IMR-90 (cell line): ENCODE data around the gene TSHZ1. TPM values are rescaled to one million over a fixed set of nuclear protein-coding genes. Genes with fewer than 3 reads are reported as not detected.

Experiments
- ATAC-seq: fragments of 200-7000 bp; cut with Tn5 transposase; 2 replicates; pipeline ENCODE4 v1.9.1; 2020; ENCODE audit warnings: low read depth, mild to moderate bottlenecking, moderate library complexity
- BruUV-seq: library from RNA; stranded (reverse); fragments of 400-500 nt; replicated peaks from 2 replicates; lab custom pipeline; 2021; lab: Mats Ljungman, UMichigan
- CTCF ChIA-PET: fragments of 300-600 bp; formaldehyde crosslinking; extraction: SDS; loops from one replicate; lab custom pipeline; 2021; ENCODE audit warnings: antibody characterized with exemption; lab: Yijun Ruan, JAX
- POLR2A ChIA-PET: fragments of 300-600 bp; sonication (Branson Sonifier 250); formaldehyde crosslinking; loops from one replicate; lab custom pipeline; 2022; ENCODE audit warnings: antibody characterized with exemption; ENCODE audit not compliant: unreplicated experiment; lab: Charles Lee
- DNase-seq: peaks from one replicate; pipeline ENCODE4 v3.0.0; 2013
- H2AFZ ChIP-seq: replicated peaks from 2 replicates; pipeline ENCODE3; 2013; ENCODE audit warnings: low read length, mild to moderate bottlenecking; ENCODE audit not compliant: poor library complexity
- H2AK5ac ChIP-seq: 2 replicates; pipeline ENCODE4 v1.6.1; 2013; ENCODE audit warnings: low read depth, low read length, inconsistent platforms
- H2AK9ac ChIP-seq: replicated peaks from 2 replicates; pipeline ENCODE3; 2013; ENCODE audit warnings: mild to moderate bottlenecking, low read depth, low read length, moderate library complexity; ENCODE audit not compliant: poor library complexity
- H2BK120ac ChIP-seq: 2 replicates; pipeline ENCODE4 v1.6.1; 2013; ENCODE audit warnings: low read depth, low read length, inconsistent platforms
- H2BK15ac ChIP-seq: 3 replicates; pipeline ENCODE4 v1.6.1; 2013; ENCODE audit warnings: low read depth, low read length, inconsistent platforms
- H2BK20ac ChIP-seq: 2 replicates; pipeline ENCODE4 v1.6.1; 2013; ENCODE audit warnings: low read depth, mild to moderate bottlenecking, inconsistent platforms, low read length, moderate library complexity
- H2BK5ac ChIP-seq: 2 replicates; pipeline ENCODE4 v1.6.1; 2013; ENCODE audit warnings: mild to moderate bottlenecking, low read depth, low read length, inconsistent platforms; ENCODE audit not compliant: poor library complexity, severe bottlenecking
- H3K14ac ChIP-seq: replicated peaks from 2 replicates; pipeline ENCODE4 v1.6.1; 2013; ENCODE audit warnings: low read depth, low read length, inconsistent platforms
- H3K18ac ChIP-seq: 2 replicates; pipeline ENCODE4 v1.6.1; 2013; ENCODE audit warnings: low read depth, low read length, control low read depth
- H3K23ac ChIP-seq: 2 replicates; pipeline ENCODE4 v1.6.1; 2013; ENCODE audit warnings: low read depth, low read length, inconsistent platforms
- H3K27ac ChIP-seq: 2 replicates; pipeline ENCODE4 v1.5.1; 2013; ENCODE audit warnings: mild to moderate bottlenecking, control low read depth, low read length; ENCODE audit not compliant: insufficient read depth
- H3K27me3 ChIP-seq: 2 replicates; pipeline ENCODE4 v1.6.1; 2013; ENCODE audit warnings: low read length; ENCODE audit not compliant: control insufficient read depth, insufficient read depth
- H3K36me3 ChIP-seq: 2 replicates; pipeline ENCODE4 v1.6.1; 2013; ENCODE audit warnings: low read length, mixed read lengths; ENCODE audit not compliant: control insufficient read depth, insufficient read depth
- H3K4ac ChIP-seq: 2 replicates; pipeline ENCODE4 v1.6.1; 2013; ENCODE audit warnings: low read depth, low read length, inconsistent platforms
- H3K4me1 ChIP-seq: 2 replicates; pipeline ENCODE4 v1.6.1; 2013; ENCODE audit warnings: low read length, mixed read lengths; ENCODE audit not compliant: control insufficient read depth, insufficient read depth
- H3K4me2 ChIP-seq: 2 replicates; pipeline ENCODE4 v1.6.1; 2013; ENCODE audit warnings: low read depth, mild to moderate bottlenecking, control low read depth, low read length, moderate library complexity
- H3K4me3 ChIP-seq: 2 replicates; pipeline ENCODE4 v1.5.1; 2013; ENCODE audit warnings: low read depth, mild to moderate bottlenecking, control low read depth, low read length, moderate library complexity; ENCODE audit not compliant: insufficient read depth
- H3K56ac ChIP-seq: 2 replicates; pipeline ENCODE4 v1.6.1; 2013; ENCODE audit warnings: low read length, inconsistent platforms; ENCODE audit not compliant: insufficient read depth; ENCODE audit errors: extremely low read depth
- H3K79me1 ChIP-seq, 2 experiments: 2 replicates each; pipeline ENCODE4 v1.6.1; 2013; ENCODE audit warnings: low read length in 2 of 2, inconsistent platforms in 1 of 2, low read depth in 1 of 2
- H3K9ac ChIP-seq: 2 replicates; pipeline ENCODE4 v1.6.1; 2013; ENCODE audit warnings: low read depth, low read length, control low read depth
- H3K9me1 ChIP-seq: 2 replicates; pipeline ENCODE4 v1.6.1; 2013; ENCODE audit warnings: low read length, inconsistent platforms; ENCODE audit not compliant: insufficient read depth
- H3K9me3 ChIP-seq: 2 replicates; pipeline ENCODE4 v1.6.1; 2013; ENCODE audit warnings: low read length; ENCODE audit not compliant: control insufficient read depth, insufficient read depth
- H4K20me1 ChIP-seq: 2 replicates; pipeline ENCODE4 v1.6.1; 2013; ENCODE audit warnings: low read length, inconsistent platforms; ENCODE audit not compliant: insufficient read depth
- H4K5ac ChIP-seq: 2 replicates; pipeline ENCODE4 v1.6.1; 2013; ENCODE audit warnings: mild to moderate bottlenecking, low read depth, low read length, control low read depth
- H4K8ac ChIP-seq, 2 experiments: 2 replicates each; pipeline ENCODE4 v1.6.1; 2013; ENCODE audit warnings: low read depth in 2 of 2, low read length in 2 of 2, control low read depth in 1 of 2, inconsistent platforms in 1 of 2
- H4K91ac ChIP-seq: 2 replicates; pipeline ENCODE4 v1.6.1; 2013; ENCODE audit warnings: low read depth, low read length, inconsistent platforms; ENCODE audit not compliant: insufficient read depth
- BHLHE40 ChIP-seq: fragments of 150-350 bp; IDR thresholded peaks from 2 replicates; pipeline ENCODE4 v1.6.1; 2016; ENCODE audit warnings: mild to moderate bottlenecking, low read depth, low read length
- NFE2L2 ChIP-seq: fragments of 150-350 bp; IDR thresholded peaks from 2 replicates; pipeline ENCODE4 v1.6.1; 2016; ENCODE audit warnings: low read depth, mild to moderate bottlenecking, low read length
- RAD21 ChIP-seq: IDR thresholded peaks from 2 replicates; pipeline ENCODE4 v1.6.1; 2012; ENCODE audit warnings: low read length, improper control_type of control experiment
- RCOR1 ChIP-seq: IDR thresholded peaks from 2 replicates; pipeline ENCODE4 v1.6.1; 2012; ENCODE audit warnings: mild to moderate bottlenecking, low read length, improper control_type of control experiment; ENCODE audit not compliant: insufficient replicate concordance
- RFX5 ChIP-seq: IDR thresholded peaks from 2 replicates; pipeline ENCODE4 v1.8.0; 2012; ENCODE audit warnings: low read depth, mild to moderate bottlenecking, low read length, moderate library complexity
- WGBS, 2 experiments: methylation state at CpG; one replicate each; pipeline versions ENCODE4 v1.1.5 to v1.1.7; 2013; ENCODE audit warnings: missing lambda C conversion rate in 2 of 2; ENCODE audit not compliant: insufficient read length in 1 of 2; ENCODE audit errors: extremely low coverage in 2 of 2; 5-methylcytosine and 5-hydroxymethylcytosine counted together
- dilution Hi-C: fragments of 300-500 bp; cut with HindIII; formaldehyde crosslinking; loops from one replicate; pipeline ENCODE4 v1.14.3; 2018; ENCODE audit warnings: low sequenced_read_pairs; ENCODE audit not compliant: unreplicated experiment
- in situ Hi-C: fragments of 300-500 bp; cut with MboI; formaldehyde crosslinking; loops from 3 replicates; pipeline ENCODE4 v1.14.3; 2019; ENCODE audit warnings: low sequenced_read_pairs, inconsistent platforms, mixed read lengths
- intact Hi-C: fragments of 100-400 bp; cut with micrococcal nuclease; formaldehyde crosslinking; loops from 2 replicates; pipeline ENCODE4 v1.10.0; 2022
- polyA plus RNA-seq, 3 experiments: library from polyadenylated mRNA; depleted of rRNA; stranded (reverse); fragments of >200 nt; gene quantifications; 2 replicates each; pipeline ENCODE4 v1.2.3, GENCODE V29; 2012; ENCODE audit warnings: low replicate concordance in 1 of 3
- total RNA-seq: library from RNA; depleted of rRNA; stranded (reverse); fragments of >200 nt; gene quantifications from 2 replicates; pipeline ENCODE4 v1.2.3, GENCODE V29; 2012
- TF ChIP-seq, protein P1 (sequence below): conservative IDR thresholded peaks from 2 replicates; pipeline ENCODE4 v1.5.1; 2012; ENCODE audit warnings: mild to moderate bottlenecking, low read depth, low read length, improper control_type of control experiment

TSHZ1 gene
- total and polyA plus RNA-seq, 2 of the 4 experiments (the other 2 are of a cell fraction), result 7.1 to 10.0 TPM

- no peak overlapping the region for H2BK15ac ChIP-seq
- no peaks in the 10 kb centered on the region for H3K79me1 ChIP-seq
- CTCF ChIA-PET, result no interaction called here
- H3K27ac ChIP-seq, result no peak overlapping the region
- no peaks in the 10 kb centered on the region for H3K9me3 ChIP-seq
- no peak overlapping the region for H3K4me2 ChIP-seq
- ATAC-seq (no peak), DNase-seq (no peak)
- in situ Hi-C loops, result no loop called here
- H2AFZ ChIP-seq, result no peak overlapping the region
- H3K9me1 ChIP-seq, result no peaks in the 10 kb centered on the region
- peaks cover 3% of the 10 kb centered on the region for H3K27me3 ChIP-seq
- H2BK20ac ChIP-seq, result no peak overlapping the region
- no peak overlapping the region for H2AK9ac ChIP-seq
- no peak overlapping the region for H4K5ac ChIP-seq
- H4K20me1 ChIP-seq, result no peaks in the 10 kb centered on the region
- no CpG with 5 or more reads among the region's 8 CpGs for WGBS, 2 experiments
- no peak overlapping the region for H3K23ac ChIP-seq
- no peak overlapping the region for H2BK120ac ChIP-seq
- POLR2A ChIA-PET, result no interaction called here
- no peak overlapping the region for H2AK5ac ChIP-seq
- no peak for TF ChIP-seq NFE2L2
- no peak for TF ChIP-seq RAD21
- no peak for TF ChIP-seq RCOR1
- TF ChIP-seq RFX5, result no peak
- TF ChIP-seq, protein P1, sequence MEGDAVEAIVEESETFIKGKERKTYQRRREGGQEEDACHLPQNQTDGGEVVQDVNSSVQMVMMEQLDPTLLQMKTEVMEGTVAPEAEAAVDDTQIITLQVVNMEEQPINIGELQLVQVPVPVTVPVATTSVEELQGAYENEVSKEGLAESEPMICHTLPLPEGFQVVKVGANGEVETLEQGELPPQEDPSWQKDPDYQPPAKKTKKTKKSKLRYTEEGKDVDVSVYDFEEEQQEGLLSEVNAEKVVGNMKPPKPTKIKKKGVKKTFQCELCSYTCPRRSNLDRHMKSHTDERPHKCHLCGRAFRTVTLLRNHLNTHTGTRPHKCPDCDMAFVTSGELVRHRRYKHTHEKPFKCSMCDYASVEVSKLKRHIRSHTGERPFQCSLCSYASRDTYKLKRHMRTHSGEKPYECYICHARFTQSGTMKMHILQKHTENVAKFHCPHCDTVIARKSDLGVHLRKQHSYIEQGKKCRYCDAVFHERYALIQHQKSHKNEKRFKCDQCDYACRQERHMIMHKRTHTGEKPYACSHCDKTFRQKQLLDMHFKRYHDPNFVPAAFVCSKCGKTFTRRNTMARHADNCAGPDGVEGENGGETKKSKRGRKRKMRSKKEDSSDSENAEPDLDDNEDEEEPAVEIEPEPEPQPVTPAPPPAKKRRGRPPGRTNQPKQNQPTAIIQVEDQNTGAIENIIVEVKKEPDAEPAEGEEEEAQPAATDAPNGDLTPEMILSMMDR, result no peak
- no peak for TF ChIP-seq BHLHE40
- H3K4me3 ChIP-seq, result no peak overlapping the region
- no TSS peak for BruUV-seq
- H3K14ac ChIP-seq, result no peak overlapping the region
- H4K91ac ChIP-seq, result no peak overlapping the region
- H3K18ac ChIP-seq, result no peak overlapping the region
- H4K8ac ChIP-seq, result no peak overlapping the region
- H2BK5ac ChIP-seq, result no peak overlapping the region
- intact Hi-C loops, result no loop called here
- no peak overlapping the region for H3K56ac ChIP-seq
- no peak overlapping the region for H3K9ac ChIP-seq
- dilution Hi-C loops, result no loop called here
- H3K4me1 ChIP-seq, result no peaks in the 10 kb centered on the region
- no peaks in the 10 kb centered on the region for H3K36me3 ChIP-seq
- no peak overlapping the region for H3K4ac ChIP-seq
Observed at GRCh38 chr18:75176849-75177248, 33.7 kb upstream of the TSHZ1 start.
